ENCODE measurements around the gene KCND2.

DNA sequence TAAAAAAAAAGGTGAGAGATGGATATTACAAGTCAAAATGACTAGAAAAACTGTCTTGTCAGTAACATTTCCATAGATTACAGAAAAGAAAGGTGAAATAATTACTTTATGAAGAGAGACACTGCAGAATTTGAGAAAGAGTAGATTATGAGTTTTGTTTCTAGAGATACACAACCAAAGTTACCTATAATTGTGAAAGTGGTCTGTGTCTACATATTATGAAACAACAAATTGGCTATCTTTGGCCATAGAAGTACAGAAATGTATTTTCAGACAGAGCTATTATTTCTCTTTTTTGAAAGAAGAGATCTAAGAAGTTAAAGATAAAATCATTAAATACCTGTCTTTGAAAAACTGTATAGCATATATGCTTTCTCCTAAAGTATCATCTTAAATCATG is 30.1 kb downstream of the KCND2 start:
- TF ChIP-seq, protein P1, sequence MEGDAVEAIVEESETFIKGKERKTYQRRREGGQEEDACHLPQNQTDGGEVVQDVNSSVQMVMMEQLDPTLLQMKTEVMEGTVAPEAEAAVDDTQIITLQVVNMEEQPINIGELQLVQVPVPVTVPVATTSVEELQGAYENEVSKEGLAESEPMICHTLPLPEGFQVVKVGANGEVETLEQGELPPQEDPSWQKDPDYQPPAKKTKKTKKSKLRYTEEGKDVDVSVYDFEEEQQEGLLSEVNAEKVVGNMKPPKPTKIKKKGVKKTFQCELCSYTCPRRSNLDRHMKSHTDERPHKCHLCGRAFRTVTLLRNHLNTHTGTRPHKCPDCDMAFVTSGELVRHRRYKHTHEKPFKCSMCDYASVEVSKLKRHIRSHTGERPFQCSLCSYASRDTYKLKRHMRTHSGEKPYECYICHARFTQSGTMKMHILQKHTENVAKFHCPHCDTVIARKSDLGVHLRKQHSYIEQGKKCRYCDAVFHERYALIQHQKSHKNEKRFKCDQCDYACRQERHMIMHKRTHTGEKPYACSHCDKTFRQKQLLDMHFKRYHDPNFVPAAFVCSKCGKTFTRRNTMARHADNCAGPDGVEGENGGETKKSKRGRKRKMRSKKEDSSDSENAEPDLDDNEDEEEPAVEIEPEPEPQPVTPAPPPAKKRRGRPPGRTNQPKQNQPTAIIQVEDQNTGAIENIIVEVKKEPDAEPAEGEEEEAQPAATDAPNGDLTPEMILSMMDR (IDR thresholded peaks at IDR 0.05; ENCODE audit: borderline replicate concordance, extremely low read depth, low read length, poor library complexity, severe bottlenecking) = no peak
- no peak for TF ChIP-seq EZH2 (IDR thresholded peaks at IDR 0.05; ENCODE audit: borderline replicate concordance, low read depth, low read length, severe bottlenecking)

All from DND-41 (cell line).